GM19239 (cell line): ENCODE data around the gene ST6GAL1.
"Not testable (repeated sequence)": the region's sequence is repeated elsewhere in the genome, so short reads cannot be mapped to it uniquely, and the experiment has no call there.

ENCODE experiments used
- DNase-seq: peaks from one replicate; pipeline ENCODE4 v3.0.0; 2011; ENCODE audit warnings: low spot score; ENCODE audit not compliant: insufficient read length
- FAIRE-seq: peaks from 2 replicates; lab custom pipeline; 2011; peaks lifted over from hg19 to GRCh38; lab: Jason Lieb, UNC

The ST6GAL1 gene

DNA sequence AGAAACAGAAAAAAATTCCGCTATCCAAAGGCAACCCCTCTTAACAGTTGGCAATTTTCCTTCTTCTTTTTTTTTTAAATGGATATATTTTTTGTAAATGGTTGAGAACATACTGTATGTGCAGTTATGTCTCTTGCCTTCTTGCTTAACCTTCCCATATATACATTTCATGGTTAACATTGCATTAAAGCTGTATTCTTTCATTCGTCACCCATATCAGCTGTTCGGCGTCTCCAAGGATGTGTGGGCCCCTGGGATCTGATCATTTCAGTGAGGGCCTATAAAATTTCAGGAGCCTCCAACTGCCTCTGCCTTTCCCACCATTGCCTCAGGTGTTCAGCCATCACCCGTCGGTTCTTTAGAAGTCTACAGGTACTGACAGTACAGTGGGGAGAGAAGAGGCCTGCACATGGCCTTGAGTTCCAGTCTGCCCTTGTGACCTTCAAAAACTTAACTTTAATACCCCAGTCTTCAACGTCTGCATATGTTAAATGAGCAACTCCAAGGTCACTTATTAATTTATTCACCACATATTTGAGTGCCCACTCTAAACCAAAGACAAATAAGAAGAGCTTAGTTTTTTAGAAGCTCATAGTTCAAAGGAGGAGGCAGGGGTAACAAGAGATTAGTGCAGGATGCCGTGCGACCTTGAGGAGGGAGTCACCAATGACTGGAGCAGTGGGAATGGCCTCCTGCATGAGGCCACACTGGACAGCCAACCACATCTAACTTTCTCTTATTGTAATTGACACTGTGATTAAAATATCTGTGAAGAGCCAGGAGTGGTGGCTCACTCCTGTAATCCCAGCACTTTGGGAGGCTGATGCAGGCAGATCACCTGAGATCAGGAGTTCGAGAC, 6.9 kb downstream of the ST6GAL1 start:
- FAIRE-seq (no peak), DNase-seq (no peak)

DNA sequence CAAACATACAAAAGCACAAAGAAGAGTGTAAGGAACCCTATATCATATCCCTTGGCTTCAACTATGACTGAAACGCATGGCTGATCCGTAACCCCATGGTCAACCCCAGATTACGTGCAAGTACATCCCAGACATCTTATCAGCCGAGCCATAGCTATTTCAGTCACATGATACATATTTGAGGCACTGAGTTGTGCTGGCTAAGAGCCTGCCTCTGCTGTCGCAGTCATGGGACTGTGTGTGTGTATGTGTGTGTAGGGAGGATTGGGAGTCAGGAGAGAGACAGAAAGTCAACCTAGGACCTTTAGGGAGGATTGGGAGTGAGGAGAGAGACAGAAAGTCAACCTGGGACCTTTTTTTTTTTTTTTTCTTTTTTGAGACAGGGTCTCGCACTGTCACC, 8.4 kb downstream of the ST6GAL1 start:
- DNase-seq, result no peak
- FAIRE-seq, result no peak

DNA sequence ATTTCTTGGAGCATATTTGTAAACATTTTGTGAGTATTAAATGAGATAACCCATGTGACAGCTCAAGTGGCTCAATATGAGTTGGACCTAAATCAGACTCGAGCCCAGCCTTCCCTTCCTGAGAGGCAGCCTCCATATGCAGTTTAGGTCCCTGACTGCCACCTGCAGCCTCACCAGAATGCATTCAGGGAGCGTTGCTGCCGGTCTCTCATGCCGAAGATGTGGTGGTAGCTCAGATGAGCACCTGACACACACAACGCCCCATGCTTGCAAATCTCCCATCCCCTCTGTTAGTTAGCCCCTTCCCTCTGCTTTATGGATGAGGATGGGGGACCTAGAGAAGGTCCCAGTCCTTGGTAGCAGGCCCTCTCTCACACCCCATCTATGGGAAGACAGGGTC, 9.2 kb downstream of the ST6GAL1 start:
- no peak for DNase-seq
- no peak for FAIRE-seq

DNA sequence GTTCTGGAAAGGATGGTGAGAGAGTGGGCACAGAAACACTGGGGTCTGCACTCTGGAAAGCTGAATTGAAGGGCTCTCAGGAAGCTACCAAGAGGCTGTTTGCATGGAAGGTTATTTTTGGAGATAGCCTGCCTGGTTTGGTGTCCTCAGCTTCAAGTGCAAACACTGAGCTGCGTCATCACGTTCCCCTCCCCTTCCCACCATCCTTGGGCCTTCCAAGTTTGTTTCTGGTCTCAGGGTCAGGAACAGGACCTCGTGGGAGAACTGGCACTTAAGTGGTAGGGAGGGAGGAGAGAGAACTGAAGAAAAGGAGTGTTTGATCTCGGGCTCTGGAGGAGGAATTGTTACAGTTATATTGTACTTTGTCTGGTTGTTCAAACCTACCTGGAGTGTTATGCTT, 10.6 kb downstream of the ST6GAL1 start:
- FAIRE-seq (no peak), DNase-seq (no peak)

DNA sequence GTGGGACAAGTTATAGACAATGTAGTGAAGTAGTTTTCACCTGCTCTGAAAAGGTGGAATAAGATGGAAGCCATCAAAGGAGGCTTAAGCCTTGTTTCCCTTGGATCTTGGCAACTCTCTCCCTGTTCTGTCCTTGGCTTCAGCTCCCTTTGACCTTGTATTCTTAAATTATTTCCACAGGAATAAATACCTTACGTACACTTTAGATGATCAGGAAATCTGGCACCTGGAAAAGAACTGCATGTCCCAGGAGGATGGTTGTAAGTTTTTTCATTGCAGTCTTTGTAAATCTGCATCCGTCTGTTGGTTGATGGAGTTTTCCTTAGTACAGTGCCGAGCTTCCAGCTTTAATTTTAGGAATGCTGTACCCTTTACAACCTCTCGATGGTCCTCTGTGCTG, 11.8 kb downstream of the ST6GAL1 start:
- FAIRE-seq (no peak), DNase-seq (no peak)

DNA sequence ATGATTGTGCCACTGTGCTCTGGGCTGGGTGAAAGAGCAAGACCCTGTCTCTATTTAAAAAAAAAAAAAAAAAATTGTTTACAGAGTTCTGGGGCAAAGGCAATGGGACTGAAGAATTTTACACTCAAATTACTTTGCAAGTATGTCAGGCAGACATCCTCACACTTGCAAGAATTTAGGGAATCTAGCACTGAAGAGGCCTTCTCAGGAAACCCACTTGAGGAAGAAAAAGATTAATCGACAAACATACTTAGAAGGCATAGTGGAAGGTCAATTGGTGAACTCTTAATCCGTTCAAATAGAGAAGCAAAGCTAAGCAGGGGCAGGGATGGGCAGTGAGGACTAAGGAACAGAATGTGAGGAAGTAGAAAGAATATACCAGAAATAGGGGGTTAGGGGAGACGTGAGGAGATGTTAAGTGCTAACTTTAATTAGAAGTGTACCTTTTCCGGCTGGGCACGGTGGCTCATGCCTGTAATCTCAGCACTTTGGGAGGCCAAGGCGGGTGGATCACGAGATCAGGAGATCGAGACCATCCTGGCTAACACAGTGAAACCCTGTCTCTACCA, 15.0 kb downstream of the ST6GAL1 start:
- FAIRE-seq (no peak), DNase-seq (no peak)

DNA sequence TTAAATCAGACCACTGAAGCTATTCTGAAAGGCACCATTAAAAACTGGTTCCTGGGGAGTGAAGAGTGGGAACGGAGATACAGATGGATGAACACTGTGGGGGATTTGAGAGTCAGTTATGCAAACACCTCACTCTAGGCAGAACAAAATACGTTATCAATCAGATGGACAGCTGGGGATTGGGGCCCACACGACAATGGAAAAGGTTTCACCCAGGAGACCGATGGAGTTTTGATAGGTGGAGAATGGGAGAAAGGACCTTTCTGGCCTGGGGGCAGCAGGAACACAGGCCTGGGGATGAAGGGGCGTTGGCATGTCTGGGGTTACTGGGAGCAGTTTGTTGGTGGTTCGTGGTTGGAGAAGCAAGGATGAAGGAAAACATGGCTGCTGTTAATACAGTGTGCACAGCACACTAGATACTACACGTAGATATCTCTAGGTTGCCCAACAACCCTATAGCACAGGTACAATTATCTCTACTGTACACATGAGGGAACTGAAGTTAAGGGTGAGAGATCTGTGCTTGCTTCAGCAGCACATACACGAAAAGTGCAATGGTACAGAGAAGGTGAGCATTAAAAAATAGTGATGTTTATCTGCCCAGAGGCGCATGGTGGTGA, 16.5 kb downstream of the ST6GAL1 start:
- DNase-seq, result no peak
- FAIRE-seq, result no peak

DNA sequence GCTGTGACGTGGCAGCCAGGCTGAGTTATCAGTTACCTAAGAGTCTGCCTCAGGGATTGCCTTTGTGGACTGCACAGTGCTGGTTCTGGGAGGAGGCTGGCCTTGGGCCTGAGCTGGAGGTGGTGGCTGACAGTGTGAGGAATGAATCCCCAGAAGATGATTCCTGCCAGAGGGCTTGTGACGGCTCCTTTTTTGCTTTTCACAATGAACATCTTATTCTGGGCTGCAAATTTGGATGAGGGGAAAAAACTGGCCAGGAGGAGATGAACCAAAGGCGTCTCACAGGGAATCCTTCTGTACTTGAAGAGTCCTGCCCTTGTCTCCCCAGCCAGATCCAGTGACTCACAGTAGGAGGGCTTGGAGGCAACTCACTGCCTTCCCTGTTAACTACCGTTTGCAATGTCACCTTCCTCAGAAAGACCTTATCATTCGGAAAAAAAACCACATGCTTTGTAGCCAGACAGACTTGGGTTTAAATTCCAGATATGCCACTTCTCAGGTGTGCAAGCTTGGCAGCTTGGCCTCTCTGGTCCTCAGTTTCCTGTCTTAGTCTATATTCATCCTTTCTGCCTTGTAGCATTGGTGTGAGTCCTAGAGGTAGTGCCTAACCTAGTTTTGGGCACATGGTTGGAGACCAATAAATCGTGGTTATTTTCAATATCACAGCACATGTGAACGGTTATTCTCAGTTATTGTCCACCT, 19.1 kb downstream of the ST6GAL1 start:
- DNase-seq, result no peak
- FAIRE-seq, result no peak

DNA sequence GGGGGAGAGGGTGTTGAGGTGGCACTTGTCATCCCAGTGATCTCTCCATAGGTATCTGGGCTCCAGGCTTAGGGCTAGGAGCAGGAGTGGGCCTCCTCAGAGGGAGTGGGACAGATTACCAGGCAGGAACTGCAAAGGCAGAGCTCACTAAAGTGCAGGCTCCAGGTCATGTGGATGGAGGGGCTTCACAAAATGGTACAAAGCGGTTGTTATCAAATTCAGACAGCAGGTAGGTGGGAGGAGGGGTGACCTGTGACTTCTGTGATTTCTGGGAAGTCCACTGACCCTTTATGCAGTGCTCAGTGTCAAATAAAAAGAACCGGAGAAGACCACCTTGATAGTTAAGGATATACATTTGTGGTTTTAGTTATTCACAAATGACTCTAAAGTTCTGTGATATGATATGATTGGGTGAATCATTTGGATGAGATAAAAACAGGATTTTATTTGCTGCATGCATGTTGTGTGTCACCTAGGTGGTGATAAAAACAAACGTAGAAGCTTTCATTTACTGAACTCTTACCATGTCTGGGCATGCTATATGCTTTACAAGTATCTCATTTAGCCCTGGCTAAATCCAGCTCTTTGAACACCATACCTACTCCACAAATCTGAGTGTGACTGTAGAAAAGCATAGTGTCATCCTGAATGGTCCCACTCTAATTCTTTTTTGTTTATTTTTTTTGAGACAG, 20.2 kb downstream of the ST6GAL1 start:
- DNase-seq, result no peak
- FAIRE-seq, result no peak

DNA sequence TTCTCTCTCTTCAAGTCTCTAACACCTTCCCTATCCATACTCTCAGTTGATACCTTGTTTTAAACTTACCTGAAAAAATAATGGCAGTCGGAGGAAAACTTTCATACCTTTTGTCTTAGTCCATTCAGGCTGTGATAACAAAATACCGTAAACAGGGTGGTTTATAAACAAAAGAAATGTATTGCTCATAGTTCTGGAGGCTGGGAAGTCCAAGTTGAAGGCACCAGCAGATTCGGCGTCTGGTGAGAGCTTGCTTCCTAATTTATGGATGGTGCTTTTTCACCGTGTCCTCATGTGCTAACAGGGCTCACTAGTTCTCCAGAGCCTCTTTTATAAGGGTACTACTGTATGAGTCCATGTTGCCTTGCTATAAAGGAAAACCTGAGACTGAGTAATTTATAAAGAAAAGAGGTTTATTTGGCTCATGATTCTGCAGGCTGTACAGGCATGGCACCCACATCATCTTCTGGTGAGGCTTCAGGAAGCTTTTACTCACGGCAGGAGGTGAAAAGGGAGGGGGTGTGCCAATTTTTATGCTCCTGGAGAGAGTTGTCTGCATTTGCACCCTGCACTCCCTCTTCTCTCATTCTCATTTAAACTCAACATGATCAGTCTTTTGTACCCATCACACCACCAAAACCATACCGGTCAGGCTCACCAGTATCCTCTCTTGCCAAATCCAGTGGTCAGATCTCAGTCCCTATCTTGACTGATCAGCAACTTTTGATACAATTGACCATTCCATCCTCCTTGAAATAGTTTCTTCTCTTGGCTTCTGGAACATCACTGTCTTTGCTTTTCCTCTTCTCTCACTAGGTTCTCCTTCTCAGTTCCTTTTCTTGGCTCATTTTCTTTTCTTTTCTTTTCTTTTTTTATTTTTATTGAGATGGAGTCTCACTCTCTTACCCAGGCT, 21.6 kb downstream of the ST6GAL1 start:
- FAIRE-seq (no peak), DNase-seq (no peak)

DNA sequence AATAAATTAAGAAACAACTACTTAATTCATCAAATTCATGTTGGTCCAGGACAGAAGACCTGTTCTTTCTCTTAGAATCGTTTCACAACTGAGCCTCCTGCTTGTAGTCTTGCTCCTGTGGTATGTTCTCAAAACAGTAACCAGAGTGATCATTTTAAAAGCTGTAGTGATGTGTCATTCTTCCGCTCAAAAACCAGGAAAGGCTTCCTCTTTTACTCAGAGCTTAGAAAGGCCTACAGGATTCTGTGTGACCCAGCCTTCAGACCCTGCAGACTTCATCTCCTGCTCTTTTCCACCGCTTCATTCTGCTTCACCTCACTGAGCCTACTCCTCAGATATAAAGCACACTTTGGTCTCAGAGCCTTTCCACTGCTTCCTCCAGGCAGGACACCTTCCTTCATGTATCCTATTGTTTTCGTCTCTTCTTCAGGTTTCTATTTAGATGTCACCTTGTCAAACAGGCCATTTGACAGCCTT, 22.7 kb downstream of the ST6GAL1 start:
- FAIRE-seq, result peak; percentile 33

DNA sequence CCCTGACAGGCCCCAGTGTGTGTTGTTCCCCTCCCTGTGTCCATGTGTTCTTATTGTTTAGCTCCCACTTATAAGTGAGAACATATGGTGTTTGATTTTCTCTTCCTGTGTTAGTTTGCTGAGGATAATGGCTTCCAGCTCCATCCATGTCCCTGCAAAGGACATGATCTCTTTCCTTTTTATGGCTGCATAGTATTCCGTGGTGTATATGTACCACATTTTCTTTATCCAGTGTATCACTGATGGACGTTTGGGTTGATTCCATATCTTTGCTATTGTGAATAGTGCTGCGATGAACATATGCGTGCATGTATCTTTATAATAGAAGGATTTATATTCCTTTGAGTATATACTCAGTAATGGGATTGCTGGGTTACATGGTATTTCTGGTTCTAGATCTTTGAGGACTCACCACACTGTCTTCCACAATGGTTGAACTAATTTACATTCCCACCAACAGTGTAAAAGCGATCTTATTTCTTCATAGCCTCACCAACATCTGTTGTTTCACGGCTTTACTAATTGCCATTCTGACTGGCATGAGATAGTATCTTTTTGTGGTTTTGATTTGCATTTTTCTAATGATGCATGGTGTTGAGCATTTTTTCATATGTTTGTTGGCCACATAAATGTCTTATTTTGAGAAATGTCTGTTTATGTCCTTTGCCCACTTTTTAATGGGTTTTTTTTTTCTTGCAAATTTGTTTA, 23.8 kb downstream of the ST6GAL1 start:
- DNase-seq, FAIRE-seq: not testable (repeated sequence)

More for the DNA sequence above, 22.7 kb downstream of the ST6GAL1 start:
- DNase-seq, result no peak

DNA sequence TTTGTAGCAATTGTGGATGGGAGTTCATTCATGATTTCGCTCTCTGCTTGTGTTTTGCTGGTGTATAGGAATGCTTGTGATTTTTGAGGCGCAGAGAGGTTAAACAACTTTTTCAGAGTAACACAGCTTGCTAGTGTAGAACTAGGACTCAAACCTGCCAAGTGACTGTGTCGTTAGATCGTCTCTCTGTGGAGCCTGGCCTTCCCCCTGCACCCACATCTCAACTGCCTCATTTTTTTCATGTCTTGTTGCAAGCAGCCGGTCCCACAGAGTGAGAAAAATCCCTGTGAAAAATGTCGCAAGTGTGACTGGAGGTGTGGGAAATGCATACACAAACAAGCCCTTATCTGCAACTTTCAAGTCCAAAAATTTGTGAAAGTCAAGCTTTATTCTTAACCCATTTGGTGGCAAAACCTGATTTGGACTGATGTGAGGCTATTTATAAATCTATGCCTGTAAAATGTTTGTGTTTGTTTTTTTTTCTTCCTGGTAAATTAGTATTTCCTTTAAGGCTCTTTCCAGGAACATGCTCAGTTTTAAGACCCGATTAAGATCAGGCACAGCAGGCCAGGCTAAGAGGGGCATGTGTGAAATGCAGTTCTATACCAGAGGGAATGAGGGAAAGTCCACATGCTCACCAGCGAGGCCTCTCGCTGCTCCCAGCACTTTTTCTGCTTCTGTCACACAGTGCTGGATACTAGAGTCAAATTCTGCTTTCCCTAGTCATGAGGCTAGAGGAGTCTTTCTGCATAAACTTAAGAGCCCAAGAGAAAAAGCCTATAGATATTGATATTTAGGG, 25.8 kb downstream of the ST6GAL1 start:
- no peak for FAIRE-seq

DNA sequence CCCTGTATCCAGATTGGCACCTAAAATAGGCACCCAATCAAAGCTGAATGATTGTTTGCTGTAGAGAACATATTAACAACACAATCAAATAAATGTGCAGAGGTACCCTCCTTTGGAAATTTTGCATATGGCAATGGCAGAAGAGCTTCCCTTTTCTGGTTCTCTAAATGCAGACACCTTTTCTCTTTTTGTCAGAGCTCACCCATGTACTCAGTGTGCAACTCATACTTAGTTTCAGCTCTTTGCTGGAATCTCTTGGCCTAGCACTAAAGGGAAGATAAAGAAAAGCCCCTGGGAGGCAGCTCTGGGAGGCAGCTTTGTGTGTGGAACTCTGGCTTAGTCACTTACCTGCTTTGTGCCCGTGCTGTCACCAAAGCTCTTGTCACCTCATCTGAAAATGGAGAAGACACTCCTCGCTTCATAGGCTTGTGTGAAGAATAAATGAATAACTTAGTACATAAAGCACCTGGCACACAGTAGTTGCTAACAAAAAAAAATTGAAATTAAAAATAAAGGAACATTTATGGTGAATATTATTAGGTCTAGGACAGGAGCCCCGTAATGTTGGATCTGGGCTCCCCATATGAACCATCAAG, 28.8 kb downstream of the ST6GAL1 start:
- no peak for DNase-seq
- peak; percentile 65 for FAIRE-seq

More for the DNA sequence above, 25.8 kb downstream of the ST6GAL1 start:
- no peak for DNase-seq

DNA sequence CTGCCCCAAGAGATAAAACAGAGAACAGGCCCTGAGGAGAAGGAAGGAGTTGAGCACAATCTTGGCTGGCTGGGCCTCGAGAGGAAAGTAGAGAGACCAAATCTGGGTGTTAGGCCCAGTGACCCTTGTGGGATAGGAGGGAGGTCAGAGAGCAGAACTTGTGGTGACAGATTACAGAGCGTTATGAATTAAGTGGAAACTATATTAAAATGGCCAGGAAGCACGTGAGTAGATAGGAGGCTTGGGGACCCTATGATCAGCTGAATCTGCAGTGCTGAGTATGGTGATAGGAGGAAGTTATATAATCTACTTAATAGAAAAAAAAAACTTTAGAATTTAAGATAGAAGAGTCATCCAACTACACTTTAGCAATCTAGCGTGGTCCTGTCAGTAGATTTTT, 30.0 kb downstream of the ST6GAL1 start:
- FAIRE-seq (peak; percentile 48), DNase-seq (no peak)

DNA sequence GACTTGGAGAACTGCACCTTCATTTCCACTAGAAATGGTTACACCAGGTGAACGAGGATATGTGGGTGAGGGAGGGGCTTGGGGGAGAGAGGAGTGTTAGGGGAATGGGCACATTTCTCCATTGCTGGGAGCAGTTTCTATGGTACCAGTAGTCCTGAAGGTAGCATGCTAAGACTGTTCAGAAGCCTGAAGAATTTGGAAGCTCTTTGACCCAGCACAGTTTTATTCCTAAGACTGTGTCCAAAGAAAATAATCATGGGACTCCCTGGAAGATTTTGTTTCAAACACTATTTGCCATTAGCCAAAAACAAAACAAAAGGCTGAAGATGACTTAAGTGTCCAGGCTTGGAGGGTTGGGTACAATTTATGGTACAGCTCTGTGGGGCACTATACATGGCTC, 32.1 kb downstream of the ST6GAL1 start:
- DNase-seq (no peak), FAIRE-seq (no peak)

DNA sequence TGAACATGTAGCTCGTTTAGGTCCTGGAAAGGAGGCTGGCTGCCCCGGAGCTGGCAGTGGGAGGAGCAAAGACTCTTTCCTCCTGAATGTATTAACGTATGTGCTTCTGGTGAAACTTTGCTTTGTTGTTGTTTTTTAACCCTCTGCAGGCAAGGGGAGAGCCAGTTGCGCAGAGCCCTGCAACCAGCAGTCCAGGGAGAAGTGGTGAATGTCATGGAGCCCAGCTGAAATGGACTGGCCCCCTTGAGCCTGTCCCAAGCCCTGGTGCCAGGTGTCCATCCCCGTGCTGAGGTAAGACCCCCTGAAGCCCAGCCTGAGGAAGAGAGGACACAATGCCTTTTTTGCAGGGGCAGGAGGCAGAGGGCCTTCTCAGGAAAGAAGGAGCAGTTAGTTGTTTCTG, 33.3 kb downstream of the ST6GAL1 start:
- no peak for DNase-seq
- FAIRE-seq, result no peak
